Neural cell (in vitro differentiated cells): ENCODE results near the gene TMEM131.

ENCODE experiments used
- CTCF ChIP-seq: fragments of 450-650 bp; IDR thresholded peaks from 2 replicates; pipeline ENCODE4 v1.5.1; 2014; ENCODE audit warnings: antibody characterized with exemption, mild to moderate bottlenecking, moderate library complexity; ENCODE audit not compliant: poor library complexity, severe bottlenecking
- EP300 ChIP-seq: fragments of 450-650 bp; conservative IDR thresholded peaks from 2 replicates; pipeline ENCODE4 v1.6.1; 2014; ENCODE audit warnings: antibody characterized with exemption, mild to moderate bottlenecking, moderate library complexity; ENCODE audit not compliant: poor library complexity, severe bottlenecking
- EZH2 ChIP-seq: fragments of 200-600, 300-800 bp; shearing (Covaris generic), sonication (generic); IDR thresholded peaks from 2 replicates; pipeline ENCODE4 v1.6.1; 2014; ENCODE audit warnings: antibody characterized with exemption, low read length, borderline replicate concordance, mild to moderate bottlenecking; ENCODE audit not compliant: insufficient read depth, poor library complexity, severe bottlenecking
- MXI1 ChIP-seq: fragments of 450-650 bp; conservative IDR thresholded peaks from 2 replicates; pipeline ENCODE4 v1.6.1; 2014; ENCODE audit warnings: antibody characterized with exemption, mild to moderate bottlenecking; ENCODE audit not compliant: poor library complexity, severe bottlenecking
- POLR2AphosphoS5 ChIP-seq: IDR thresholded peaks from 2 replicates; pipeline ENCODE4 v1.6.1; 2012
- RAD21 ChIP-seq: fragments of 450-650 bp; conservative IDR thresholded peaks from 2 replicates; pipeline ENCODE4 v1.6.1; 2014; ENCODE audit warnings: antibody characterized with exemption, mild to moderate bottlenecking, moderate library complexity
- TAF1 ChIP-seq: IDR thresholded peaks from 2 replicates; pipeline ENCODE4 v1.6.1; 2012; ENCODE audit warnings: low read depth
- TF ChIP-seq, protein P1 (sequence below): IDR thresholded peaks from 2 replicates; pipeline ENCODE4 v1.6.1; 2012; ENCODE audit warnings: borderline replicate concordance

- TF ChIP-seq CTCF (no peak), EZH2 (no peak), POLR2AphosphoS5 (no peak), RAD21 (no peak), EP300 (no peak), TAF1 (no peak), MXI1 (no peak)
- TF ChIP-seq, protein P1, sequence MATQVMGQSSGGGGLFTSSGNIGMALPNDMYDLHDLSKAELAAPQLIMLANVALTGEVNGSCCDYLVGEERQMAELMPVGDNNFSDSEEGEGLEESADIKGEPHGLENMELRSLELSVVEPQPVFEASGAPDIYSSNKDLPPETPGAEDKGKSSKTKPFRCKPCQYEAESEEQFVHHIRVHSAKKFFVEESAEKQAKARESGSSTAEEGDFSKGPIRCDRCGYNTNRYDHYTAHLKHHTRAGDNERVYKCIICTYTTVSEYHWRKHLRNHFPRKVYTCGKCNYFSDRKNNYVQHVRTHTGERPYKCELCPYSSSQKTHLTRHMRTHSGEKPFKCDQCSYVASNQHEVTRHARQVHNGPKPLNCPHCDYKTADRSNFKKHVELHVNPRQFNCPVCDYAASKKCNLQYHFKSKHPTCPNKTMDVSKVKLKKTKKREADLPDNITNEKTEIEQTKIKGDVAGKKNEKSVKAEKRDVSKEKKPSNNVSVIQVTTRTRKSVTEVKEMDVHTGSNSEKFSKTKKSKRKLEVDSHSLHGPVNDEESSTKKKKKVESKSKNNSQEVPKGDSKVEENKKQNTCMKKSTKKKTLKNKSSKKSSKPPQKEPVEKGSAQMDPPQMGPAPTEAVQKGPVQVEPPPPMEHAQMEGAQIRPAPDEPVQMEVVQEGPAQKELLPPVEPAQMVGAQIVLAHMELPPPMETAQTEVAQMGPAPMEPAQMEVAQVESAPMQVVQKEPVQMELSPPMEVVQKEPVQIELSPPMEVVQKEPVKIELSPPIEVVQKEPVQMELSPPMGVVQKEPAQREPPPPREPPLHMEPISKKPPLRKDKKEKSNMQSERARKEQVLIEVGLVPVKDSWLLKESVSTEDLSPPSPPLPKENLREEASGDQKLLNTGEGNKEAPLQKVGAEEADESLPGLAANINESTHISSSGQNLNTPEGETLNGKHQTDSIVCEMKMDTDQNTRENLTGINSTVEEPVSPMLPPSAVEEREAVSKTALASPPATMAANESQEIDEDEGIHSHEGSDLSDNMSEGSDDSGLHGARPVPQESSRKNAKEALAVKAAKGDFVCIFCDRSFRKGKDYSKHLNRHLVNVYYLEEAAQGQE = no peak
Measured at GRCh38 chr2:97983698-97984097, 12.1 kb downstream of the TMEM131 start.
